LNCAP (cell line): ENCODE results near the gene IGSF21.
A peak's percentile ranks its signal among the peaks of the same experiment; 100 is the strongest.

Source experiments
- CTCF ChIP-seq: fragments of 450-650 bp; IDR thresholded peaks from 2 replicates; pipeline ENCODE4 v1.5.1; 2017; ENCODE audit warnings: mild to moderate bottlenecking

Gene IGSF21

GRCh38 chr1:18324246-18324645 lies 216.6 kb downstream of the IGSF21 start:
- TF ChIP-seq CTCF = peak; percentile 21; the same call in 1 of the 2 replicates

GRCh38 chr1:18325136-18325535 lies 217.5 kb downstream of the IGSF21 start:
- TF ChIP-seq CTCF = no peak

- no peak for TF ChIP-seq CTCF
Measured at GRCh38 chr1:18326211-18326897, 218.8 kb downstream of the IGSF21 start.

- no peak for TF ChIP-seq CTCF
Measured at GRCh38 chr1:18327650-18328049, 220.1 kb downstream of the IGSF21 start.

- no peak for TF ChIP-seq CTCF
Measured at GRCh38 chr1:18328803-18329202, 221.2 kb downstream of the IGSF21 start.

- no peak for TF ChIP-seq CTCF
Measured at GRCh38 chr1:18329469-18330253, 222.1 kb downstream of the IGSF21 start.

- no peak for TF ChIP-seq CTCF
Measured at GRCh38 chr1:18332576-18332975, 225.0 kb downstream of the IGSF21 start.
